GM10847 (cell line): ENCODE measurements around the gene LIPM.

ENCODE experiments used
- POLR2A ChIP-seq: IDR thresholded peaks from 2 replicates; pipeline ENCODE4 v1.6.1; 2011; ENCODE audit not compliant: insufficient read length; ENCODE audit errors: extremely low read depth

LIPM gene

GRCh38 chr10:88849234-88849633 lies 46.7 kb downstream of the LIPM start:
- TF ChIP-seq POLR2A = no peak

- TF ChIP-seq POLR2A = no peak
Observed at GRCh38 chr10:88850712-88851111, 48.2 kb downstream of the LIPM start.

DNA sequence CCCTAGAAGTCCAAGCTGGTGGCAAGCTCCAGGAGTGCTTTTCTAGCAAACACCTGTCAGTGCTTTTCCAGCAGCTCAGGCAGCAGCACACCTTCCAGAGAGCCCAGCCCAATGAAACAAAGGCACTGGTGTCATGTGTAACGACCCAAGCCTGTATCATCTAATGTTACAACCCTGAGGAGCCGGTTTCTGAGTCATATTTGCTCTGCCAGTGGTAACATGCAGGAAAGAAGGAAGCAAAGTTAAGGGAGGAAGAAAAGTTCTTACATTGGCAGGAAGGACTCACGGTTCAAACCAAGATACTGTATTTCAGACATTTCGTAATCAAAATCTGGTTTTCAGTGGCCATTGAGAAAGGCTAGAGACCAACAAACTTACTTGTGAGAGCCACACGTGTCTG lies 49.2 kb downstream of the LIPM start, which contains the start of gene ANKRD22:
ANKRD22 (minus strand) TSS at position 139 of the 400 bp plus-strand sequence. CDS start 237 bp downstream, outside the sequence.
- TF ChIP-seq POLR2A = no peak

GRCh38 chr10:88852327-88852726 lies 49.8 kb downstream of the LIPM start:
- TF ChIP-seq POLR2A = no peak

DNA sequence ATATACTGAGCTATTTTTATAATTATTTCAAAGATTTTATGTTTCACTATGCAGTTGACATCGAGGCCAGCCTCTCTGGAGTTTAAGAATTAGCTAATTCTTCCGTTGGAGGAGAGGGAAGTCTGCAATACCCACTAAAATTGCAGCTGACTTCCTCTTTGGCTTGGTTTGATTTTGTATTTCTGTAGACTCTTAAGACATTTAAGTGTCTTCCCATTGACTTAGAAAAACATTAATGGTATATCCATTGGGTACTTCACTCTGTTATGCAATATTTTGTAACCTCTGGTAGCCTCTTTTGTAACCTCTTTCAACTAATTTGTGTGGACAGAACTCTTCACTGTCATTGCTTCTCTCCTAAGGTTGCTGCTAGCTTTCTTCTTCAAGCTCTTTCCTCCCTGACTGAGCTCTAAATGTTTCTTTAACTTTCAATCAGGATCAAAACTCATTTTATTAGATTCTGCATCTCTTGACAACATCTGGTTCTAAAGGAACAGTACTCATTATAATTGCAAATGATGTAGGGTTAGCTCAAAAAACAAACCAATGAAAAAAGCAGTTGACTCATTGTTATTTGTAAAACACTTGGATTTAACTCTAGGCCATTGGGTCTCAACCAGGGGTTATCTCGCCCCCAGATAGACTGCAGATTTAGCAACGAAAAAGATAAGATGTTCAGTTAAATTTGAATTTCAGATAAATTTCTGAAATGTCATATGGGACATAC lies 50.8 kb downstream of the LIPM start:
- no peak for TF ChIP-seq POLR2A

- no peak for TF ChIP-seq POLR2A
Observed at GRCh38 chr10:88854684-88855083, 52.2 kb downstream of the LIPM start.

DNA sequence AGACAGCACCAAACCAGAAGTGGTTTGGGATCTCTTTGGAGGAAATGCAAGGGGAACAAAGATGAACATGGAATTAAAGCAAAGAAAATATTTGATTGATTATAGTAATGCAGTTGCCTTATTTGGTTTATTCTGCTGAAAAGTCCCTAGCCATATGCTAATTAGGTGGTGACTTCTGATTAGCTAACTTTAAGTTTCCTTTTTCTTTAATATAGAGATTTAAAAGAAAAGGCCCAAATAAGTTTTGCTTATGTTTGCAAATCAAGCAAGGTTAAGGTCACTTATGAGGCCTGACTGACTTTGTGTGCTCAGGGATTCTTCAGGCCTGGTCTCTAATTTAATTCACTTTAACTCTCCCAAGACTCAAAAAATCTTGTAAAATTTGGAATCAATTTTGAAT lies 55.3 kb downstream of the LIPM start:
- TF ChIP-seq POLR2A = no peak

DNA sequence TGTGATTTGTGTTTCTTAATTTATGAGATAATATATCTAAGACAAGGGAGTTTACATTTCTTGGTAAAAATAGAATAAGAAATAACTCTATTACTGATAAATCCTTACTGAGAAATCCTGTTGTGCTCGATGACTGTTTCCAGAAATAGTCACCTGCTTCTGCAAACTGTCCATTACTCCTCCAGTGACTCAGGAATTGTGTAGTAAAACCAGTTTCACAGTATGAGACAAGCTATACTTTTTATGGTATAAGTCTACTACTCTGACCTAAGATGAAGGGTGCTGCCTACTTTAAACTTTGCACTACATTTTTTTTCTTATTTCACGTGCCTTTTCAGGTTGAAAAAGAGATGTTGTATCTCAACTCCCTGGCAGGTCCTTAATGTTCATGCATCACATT lies 56.0 kb downstream of the LIPM start:
- TF ChIP-seq POLR2A = no peak

DNA sequence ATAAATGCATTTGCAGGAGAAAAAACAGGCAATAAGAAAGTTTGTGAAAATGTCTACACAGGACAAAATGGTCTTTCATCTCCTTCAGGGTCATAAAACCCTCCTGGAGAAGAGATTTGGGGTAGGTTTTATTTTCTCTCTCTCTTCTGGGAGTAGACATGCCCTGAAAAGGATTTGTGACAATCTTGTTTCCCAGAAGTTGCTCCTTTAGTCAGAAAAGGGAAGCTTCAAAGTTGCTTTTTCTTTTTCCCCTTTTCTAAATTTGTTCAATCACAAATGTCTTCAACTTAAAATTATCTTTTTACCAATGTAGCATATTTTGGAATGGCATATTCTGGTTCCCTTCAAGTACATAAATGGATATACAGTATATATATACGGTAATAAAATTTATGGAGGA lies 58.5 kb downstream of the LIPM start:
- no peak for TF ChIP-seq POLR2A

DNA sequence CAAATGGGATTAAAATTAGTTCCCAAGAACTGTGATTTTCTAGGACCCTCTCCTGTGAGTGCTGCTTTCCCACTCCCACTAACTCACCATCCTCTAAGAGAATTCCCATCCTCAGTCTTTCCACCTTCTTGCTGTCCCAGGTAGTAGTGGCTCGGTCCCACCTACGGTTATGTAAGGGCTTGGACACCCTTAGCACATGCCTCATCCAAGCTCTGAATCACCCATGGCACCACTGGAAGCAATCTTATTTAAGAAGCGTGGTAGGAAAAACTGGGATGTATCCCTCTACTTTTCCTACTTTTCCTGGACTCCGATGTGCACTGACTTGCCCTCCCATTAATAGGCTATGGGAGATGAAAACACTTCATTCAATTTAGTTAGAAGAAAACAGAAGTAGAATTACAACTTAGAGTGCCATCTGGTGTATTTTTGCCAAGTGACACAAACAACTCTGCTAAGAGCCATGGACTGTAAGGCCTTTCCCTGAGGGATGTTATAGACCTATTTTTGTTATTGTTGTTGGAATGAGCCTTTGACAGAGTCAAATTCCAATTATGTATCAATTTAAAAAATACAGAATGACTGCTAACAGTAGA lies 62.8 kb downstream of the LIPM start:
- no peak for TF ChIP-seq POLR2A

DNA sequence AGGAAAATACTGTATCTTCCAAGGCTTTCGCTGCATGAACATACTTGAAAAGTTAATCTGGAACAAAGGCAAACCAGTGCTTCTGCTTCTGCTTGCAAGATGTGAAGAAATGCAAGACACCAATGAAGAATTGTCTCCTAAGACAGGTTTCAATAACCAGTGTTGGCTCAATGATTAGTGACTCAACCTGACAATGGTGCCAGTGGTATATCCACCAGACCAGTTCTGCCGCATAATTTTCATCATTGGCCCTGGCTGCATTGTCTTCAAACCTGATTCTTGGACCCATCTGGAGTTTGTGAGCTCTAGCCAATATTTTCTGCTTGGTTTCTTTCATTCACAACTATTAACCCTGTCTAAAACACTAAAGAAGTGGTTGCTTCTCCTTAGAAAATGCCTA lies 63.9 kb downstream of the LIPM start:
- TF ChIP-seq POLR2A = no peak

GRCh38 chr10:88870089-88870488 lies 67.6 kb downstream of the LIPM start:
- no peak for TF ChIP-seq POLR2A
